IPS DF 19.7 (cell line): Measurements from ENCODE around the gene OXSR1.

ENCODE experiments used
- DNase-seq: peaks from one replicate; pipeline ENCODE4 v3.0.0-alpha.2; 2013; ENCODE audit warnings: low read depth, low spot score

OXSR1 gene

DNA sequence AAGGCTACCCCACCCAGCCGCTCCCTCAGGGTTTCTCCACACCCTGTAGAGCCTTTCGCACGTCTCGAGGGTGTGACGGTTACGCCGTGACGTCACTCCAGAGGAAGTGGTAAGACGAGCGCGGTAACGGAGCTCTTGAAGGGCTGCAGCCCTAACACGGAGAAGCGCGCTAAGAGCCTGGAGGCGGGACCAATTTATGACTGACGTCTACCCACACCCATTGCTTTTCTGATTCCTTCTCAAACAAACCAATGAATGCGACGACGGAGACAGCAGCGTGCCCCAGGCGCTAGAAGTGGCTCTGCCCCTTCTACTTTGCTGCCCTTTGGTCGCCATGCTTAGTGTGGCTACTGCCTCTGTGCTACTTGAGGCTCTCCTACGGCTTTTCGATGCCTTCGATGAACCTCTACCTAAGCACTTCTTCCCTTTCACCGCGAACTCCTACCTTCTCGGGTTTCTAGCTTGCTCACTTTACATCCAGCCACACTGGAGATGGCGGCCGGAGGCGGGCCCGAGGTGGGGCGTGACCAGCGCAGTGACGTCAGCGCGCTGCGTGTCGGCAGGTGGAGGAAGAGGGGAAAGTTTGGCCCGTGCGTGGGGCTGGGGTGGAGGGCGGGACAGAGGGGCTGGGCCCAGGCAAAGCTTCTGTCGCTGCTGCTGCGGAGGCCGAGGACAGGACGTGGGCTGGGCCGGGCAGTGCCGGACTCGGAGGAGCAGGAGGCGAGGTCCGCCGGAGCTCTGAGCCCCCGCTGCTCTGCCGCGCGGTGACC lies at the start of gene OXSR1:
Gene OXSR1, plus strand, starts transcription at position 586 of the 770 bp plus-strand sequence. CDS start 340 bp downstream, outside the sequence.
- peak; percentile 97 for DNase-seq

DNA sequence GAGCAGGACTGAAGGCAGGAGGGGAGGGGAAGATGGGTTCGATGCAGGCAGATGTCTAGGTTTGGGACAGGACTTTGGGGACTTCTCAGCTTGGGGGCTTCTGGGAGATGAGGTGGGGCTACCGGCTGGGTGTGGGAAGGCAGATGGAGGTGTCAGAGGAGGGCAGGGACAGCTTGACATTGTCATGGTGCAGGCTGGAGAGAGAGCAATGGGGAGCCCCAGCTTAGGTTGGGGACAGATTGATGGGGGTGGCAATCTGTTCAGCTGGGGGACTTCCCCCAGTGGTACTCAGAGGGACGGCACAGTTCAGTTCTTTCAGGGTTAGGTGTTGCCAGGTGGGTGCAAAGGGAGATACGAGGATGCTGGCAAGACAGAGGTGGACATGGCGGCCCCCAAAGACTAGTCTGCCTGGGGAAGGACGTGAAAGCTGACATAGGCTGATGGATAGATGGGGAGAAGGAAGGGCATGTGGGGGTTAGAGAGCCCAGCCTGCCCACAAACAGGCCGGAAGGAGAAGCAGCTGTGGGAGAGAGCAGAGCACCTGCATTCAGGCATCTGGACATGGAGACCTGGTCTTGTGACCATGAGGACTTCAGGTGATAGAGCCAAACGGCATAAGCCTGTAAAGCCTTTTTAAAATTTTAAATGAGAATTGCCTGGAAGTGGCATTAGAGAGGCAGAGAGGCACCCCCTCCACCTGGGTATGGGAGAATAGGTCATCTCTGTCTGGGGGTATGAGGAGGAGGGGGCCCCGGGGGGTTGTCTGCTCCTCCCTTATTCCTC lies 49.5 kb upstream of the OXSR1 start:
- no peak for DNase-seq

DNA sequence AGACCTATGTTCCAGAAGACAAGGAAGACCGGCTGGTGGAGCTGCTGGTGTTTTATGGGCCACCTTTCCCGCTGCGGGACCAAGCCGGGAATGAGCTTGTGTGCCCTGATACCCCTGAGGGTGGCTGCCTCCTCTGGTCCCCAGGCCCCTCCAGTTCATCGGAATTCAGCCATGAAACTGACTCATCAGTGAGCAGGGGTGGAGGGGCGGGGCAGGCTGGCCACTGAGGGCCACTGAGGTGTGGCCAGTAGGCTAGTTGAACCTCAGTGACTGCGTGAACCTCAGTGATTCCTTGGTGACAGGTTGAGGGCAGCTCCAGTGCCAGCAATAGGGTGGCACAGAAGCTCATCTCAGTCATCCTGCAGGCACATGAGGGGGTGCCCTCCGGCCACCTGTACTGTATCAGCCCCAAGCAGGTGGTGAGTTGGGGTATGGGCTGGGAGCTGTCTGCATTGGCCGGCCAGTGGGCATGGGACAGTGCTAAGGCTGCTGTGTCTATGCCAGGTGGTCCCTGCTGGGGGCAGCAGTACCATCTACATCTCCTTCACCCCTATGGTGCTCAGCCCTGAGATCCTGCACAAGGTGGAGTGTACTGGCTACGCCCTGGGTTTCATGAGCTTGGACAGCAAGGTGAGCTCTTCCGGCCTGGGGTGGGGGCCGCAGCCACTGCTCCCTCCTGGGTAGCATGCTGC lies 48.7 kb upstream of the OXSR1 start:
- no peak for DNase-seq

DNA sequence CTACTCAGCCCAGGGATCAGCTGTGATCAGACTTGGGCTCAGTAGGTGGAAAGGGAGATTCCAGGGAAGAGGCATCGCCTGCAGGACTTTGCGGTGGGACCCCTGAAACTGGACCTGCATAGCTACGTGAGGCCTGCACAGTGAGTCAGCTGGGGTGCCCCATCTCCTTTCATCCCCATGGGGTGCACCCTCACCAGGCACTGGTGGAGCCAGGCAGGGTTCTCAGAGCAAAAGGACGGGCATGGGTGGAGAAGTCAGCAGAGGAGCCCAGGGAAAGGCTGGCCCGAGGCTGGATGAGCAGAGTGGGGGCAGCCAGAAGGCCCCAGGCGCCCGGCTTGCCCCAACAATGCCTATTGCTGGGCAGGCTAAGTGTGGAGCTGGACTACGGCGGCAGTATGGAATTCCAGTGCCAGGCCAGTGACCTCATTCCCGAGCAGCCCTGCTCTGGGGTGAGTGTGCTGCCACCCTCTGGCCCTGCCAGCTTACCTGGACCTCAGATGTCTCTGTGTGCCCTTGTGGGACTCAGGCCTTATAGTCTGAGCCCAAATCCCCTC lies 48.1 kb upstream of the OXSR1 start:
- DNase-seq, result no peak

DNA sequence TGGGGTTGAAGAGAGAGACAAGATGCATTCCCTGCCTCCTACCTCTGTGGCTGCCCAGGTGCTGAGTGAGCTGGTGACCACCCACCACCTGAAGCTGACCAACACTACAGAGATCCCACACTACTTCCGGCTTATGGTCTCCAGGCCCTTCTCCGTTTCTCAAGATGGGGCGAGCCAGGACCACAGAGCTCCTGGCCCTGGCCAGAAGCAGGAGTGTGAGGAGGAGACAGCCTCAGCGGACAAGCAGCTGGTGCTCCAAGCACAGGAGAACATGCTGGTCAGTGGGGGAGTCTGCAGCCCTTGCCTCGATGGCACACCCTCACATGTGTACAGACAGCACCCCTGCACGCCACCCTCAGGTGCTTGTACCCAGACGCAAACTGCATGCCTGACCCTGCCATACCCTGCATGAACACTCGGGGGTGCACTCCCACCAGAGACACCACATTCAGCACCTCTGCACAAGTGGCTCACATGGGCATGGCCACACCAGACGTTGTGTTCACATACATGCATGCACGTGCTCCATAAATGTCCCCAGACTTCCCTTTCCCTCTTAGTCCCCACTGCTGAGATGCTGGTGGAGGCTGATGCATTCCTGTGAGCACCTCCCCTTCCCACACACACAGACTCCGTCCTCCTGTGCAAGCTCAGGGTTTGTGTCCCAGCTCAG lies 47.5 kb upstream of the OXSR1 start:
- DNase-seq, result no peak

DNA sequence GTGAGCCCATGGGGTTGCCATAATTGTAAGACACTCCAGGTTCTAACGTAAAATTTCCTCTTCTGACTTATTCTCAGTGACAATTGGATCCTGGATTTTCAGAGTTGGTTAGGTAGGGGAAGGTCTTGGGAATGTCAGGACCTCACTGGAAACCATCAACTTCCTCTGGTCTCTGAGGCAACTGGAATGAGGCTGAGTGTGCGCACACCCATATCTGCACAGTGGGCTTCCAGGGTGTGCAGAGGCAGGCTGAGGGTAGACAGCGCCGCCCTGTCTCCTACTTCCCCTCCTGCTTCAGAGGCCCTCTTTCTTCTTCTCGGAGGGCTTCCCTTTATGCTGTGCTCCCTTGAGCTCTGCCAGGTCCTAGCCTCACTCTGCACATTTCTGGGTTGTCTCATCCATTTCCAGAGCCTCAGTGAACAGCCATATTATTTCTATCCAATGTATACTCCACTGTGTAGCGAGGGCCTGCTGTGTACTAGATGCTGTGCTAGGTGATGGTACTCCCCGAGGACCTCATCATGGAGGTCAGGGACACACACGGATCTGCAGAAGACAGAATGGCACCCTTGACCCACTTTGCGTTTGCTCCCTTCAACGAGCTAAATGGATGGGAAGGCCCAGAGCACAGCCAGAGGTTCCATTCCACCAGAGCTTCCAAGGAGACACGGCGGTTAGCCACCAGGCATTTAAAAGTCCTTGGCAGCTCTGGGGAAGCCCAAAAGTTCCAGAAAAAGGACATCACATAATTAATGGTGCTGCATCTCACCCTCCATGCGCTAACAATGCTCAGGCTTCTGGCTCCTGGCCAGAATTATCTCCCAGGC lies 46.7 kb upstream of the OXSR1 start:
- DNase-seq, result no peak

DNA sequence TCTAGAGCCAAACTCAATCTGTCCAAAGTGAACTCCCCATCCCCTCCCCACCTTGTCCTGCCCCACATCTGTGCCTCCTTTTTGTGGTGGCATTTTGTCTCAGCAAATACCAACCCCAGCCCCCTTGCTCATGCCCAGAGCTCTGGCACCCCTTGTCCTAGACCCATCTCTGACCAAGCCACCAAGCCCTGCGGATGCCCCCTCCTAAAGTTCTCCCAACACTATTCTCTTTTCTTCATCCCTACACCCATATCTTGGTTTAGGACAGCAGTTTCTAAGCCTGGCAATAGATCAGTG lies 46.1 kb upstream of the OXSR1 start:
- DNase-seq, result no peak

DNA sequence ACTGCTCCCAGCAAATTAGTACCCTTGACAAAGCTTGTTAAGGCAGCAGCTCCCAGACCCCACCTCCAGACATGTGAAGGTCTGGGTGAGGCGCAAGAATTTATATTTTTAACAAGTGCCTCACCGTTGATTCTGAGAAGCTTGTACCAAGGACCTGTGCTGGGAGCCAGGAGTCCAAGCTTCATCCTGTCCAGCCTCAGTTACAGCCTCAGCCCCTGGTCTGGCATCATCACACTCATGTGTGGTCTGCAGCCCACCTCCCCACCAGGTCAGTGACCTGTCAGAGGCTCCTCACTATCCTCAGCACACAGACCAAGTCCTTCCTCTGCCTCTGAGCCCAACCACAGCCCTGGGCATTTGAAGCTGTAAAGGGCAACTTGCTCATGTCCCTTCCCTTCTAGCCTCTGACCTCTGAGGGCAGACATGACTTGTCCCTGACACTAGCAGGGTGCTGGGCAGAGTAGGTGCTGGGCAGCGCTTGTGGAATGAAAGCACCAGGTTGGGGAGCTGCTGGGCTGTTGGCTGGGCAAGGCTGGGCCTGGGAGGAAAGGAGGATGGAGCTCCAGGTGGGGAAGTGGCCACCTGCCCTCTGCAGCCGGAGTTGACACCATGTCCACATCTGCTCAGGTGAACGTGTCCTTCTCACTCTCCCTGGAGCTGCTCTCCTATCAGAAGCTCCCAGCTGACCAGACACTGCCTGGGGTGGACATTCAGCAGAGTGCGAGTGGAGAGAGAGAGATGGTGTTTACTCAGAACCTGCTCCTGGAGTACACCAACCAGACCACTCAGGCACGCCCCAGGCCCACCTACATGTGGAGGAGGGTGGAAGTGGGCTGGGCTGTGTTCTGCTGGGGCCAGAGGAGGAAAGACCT lies 45.3 kb upstream of the OXSR1 start:
- no peak for DNase-seq

DNA sequence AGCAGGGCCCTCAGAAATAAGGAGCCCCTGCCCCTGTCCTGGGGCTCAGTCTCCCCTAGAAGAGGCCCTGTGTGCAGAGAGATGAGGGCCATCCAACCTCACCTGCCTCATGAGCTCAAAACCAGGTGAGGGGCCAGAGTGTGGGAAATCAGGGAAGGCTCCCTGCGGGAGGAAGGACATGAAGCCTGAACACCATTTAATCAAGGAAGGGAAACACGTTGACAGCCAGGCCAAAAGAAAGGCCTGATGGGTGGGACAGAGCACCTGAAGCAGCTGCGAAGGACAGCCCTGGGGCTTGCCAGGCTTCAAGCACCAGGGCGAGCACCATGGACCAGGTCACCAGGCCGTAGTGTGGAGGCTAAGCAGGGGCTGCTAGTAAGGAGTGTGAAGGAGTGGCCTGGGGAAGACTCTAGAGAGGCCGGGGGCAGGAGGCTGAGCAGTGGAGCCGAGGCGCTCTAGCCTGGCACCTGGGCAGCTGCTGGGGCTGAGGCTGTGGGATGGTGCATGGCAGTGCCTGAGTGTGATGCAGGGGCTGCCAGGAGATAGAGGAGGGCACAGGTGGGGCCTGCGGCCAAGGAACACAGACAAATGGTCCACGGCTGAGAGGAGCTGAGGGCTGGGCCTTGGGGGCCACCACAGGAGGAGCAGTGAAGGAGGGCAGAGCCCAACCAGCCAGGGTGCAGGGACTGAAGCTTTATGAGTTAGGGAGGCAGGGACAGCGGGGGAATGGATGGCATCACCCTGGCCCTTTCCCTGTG lies 44.5 kb upstream of the OXSR1 start:
- no peak for DNase-seq

DNA sequence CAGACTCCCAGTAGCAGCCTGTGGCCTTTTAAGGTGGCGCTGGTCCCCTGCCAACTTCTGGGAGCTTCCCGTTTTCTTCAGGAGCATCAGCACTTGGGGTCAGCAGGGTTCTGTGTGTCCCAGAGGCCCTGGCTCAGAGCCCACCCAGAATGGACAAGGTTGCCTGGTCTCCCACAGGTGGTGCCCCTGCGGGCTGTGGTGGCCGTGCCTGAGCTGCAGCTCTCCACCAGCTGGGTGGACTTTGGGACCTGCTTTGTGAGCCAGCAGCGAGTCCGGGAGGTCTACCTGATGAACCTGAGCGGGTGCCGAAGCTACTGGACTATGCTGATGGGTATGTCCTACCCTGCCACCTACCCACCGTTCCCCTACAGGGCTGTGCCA lies 43.9 kb upstream of the OXSR1 start:
- DNase-seq, result no peak

DNA sequence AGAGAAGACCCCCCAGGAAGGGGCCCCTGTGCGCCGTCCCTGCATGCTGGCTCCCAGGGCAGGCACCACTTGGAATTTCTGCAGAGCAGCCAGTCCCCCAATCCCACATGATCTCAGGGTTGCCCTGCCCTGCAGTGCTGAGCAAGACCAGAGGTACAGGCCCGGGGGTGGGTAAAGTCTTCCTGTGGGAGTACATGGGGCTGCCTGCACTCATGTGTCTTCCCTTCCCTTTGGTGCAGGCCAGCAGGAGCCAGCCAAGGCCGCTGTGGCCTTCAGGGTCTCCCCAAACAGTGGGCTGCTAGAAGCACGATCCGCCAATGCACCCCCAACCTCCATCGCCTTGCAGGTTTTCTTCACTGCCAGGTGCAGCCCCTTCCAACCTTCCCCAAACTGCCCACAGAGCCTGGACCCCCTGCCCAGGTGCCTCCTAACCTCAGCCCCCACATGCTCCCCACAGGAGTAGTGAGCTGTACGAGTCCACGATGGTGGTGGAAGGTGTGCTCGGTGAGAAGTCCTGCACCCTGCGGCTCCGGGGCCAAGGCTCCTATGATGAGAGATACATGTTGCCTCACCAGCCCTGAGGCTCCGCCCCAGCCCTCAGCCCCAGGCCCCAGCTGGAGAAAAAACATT lies 43.4 kb upstream of the OXSR1 start:
- no peak for DNase-seq

DNA sequence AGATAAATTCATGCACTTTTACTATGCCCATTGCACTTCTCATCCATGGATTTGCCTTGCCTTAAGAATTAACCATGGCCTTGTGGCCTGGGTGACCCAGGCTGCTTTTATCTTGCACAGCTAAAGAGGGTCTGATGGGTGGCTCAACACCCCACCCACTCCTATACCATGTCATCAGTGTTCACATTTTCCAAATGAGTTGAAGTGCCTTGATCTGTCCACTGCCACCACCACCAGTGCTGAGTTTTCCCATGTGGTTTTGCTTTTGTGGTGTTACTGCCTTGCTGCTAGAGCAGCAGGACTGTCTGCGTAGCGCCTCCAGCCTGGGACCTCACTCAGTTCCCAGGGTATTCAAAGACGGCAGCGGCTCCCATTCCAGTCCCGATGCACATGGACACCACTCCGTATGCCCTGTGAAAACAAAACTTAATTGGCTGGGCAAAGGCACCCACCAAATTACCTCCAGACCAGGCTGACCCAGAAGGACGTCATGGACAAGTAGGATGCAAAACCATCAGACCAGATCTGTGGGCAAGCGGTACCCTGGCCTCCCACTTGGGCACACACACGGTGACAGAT lies 42.5 kb upstream of the OXSR1 start:
- no peak for DNase-seq

DNA sequence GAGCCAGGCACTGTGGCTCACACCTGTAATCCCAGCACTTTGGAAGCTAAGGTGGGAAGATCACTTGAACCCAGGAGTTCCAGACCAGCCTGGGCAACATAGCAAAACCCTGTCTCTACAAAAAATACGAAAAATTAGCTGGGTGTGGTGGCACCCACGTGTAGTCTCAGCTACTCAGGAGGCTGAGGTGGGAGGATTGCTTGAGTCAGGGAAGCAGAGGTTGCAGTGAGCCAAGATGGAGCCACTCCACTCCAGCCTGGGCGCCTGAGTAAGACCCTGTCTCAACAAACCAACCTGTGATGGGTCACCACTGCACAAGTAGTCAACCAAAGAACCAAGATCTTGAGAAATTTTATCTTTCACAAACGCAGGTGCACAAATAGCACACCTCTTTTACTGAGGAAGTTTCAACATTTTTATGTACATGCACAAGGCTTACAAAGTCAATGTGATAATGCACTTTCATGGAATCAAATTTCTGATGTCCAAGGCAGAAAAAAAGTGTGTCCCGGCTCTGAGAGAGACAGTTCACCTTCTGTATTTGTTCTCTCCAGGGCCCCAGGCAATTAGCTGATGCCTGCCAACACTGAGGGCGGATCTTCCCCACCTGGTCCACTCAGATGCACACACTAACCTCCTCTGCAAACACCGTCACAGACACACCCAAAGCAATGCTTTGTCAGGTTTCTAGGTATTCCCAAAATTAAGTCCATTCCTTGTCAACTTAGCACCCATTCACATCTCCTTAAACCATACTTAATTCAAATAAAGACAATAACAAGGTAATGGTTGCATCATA lies 40.8 kb upstream of the OXSR1 start:
- DNase-seq, result no peak

DNA sequence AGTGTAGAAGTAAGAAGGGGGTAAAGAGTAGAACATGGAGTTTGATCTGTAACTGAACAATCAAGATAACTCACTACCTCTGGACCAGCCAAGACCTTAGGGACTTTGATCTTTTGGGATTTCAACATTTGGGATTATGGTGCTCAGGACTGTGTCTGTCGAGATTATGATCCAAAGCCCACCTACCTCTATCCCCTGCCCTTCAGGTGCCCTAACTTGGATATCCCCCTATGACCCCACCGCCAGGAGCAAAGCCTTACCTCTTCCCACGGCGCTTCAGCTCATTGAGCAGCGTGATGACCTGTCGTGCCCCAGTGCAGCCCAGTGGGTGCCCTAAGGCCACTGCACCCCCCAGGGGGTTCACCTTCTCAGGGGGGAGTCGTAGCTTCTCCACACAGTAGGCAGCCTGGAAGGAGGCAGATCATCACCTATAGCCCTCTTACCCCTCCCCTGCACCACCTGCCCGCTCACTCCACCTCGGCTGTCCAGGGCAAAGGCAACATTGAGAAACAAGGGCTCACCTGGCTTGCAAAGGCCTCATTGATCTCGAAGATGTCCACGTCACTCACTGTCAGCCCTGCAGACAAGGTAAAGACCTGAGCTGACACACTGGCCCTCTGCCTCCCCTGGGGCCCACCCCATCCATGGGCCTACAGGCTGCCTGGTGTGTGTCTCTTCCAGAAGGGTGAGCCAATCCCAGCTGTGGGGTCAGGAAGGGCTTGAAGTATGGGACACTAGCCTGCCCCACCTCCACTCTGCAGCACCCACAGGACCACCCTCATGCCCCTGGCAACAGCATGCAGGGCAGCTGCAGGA lies 39.8 kb upstream of the OXSR1 start:
- no peak for DNase-seq

DNA sequence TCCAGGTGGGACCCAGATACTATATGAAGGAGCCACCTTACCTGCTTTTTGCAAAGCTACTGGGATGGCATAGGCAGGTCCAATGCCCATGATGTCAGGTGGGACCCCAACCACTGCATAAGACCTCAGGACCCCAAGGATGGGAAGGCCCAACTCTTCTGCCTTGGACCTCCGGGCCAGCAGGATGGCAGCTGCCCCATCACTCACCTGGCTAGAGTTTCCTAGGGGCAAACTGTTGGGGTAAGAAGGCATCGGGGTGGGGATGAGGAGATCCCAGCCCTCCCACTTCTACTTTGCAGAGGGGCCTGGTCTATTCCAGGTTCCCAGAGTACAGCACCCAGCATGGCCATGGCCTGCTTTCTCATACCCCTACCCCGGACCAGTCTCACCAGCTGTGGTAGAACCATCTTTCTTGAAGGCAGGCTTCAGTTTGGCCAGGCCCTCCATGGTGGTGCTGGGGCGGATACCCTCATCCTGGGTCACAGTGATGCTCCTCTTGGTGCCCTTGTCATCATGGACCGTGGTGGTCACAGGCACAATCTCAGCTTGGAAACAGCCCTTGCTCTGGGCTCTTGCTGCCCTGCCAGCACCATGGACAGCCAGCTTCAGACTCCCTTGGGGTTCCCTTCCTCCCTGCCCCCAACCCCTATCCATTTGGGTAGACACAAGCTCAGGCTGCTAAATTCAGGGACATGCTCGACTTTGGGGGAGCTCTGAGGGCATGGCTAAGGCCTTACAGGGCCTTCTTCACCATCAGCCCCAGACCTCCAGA lies 39.0 kb upstream of the OXSR1 start:
- no peak for DNase-seq
